Stimulated activated CD4-positive, alpha-beta T cell treated with anti-CD3 and anti-CD28 coated beads, Interleukin-1b, Interleukin-23, amount 100 ng/mL, for 48 hours (primary cell): ENCODE results near the gene PTGDR2.

Source experiments
- DNase-seq: peaks from one replicate; pipeline ENCODE4 v3.0.0-alpha.2; 2020

PTGDR2 gene

DNA sequence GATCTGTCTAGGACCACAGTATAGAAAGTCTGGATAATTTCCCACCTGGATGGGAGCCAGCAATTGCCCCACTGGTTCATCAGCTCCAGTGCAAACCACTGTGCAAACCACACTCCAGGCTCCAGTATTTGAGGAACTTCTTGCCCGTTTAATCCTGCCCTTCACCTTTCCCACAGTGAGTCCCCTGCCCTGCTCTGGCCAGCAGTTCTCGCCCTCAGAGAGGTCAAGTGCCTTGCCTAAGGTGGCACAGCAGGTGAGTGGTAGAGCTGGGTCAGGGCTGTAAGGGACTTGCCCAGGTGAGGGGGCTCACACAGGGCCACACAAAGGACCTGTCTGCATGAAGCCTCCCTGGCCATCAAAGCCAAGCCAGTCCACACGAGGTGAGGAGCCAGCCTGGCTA, 46.5 kb downstream of the PTGDR2 start:
- DNase-seq: no peak

DNA sequence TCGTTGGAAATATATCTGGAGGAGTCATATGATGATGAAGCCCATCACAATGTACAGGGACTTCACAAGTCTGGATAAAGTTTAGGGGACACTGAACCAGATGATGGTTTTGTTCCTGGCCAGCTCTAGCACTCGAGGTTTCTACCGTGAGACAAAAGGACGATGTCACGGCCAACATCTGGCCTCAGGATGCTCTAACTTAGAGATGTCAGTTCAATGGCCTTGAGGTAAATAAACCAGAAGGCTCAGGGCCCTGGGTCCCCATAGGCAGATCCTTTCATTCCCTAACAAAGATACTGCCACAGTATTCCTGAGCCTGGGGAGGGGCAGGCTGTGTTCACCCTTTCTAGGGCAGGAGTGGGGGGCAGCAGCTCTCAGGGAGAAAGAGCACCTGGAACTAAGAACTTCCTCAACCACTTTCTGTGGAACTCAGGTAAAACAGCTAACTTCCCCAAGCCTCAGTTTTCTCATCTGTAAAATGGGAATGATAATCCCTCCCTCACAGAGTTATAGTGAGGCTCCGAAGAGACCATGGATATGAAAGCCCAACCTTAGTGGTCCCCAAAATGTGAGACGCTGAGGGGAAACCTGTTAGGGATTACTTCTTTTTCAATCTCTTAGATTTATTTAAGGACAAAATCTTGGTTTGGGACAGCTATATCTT, 52.3 kb downstream of the PTGDR2 start:
- DNase-seq: no peak

DNA sequence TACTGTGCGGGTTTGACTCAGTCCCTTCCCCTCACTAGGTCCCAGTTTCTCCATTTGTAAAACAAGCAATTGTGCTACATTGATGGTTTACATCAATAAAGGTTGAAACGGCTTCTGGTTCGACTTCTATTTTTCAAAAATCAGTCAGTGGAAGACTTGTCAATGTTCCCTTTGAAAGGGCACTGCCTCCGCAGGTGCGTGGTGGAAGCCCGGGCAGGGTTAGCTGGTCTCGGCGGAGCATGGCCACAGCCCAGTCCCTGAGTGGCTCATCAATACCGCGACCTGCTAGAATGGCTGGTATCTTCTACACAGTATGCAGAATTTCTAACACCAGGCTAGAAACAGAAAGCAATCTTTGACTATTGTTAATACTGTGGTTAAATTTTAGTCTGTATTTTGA, 54.6 kb downstream of the PTGDR2 start:
- DNase-seq: no peak
